ENCODE measurements around the gene COL7A1.
"Not testable (repeated sequence)": the region's sequence is repeated elsewhere in the genome, so short reads cannot be mapped to it uniquely, and the experiment has no call there.

The COL7A1 gene

GRCh38 chr3:48561045-48561736 is 33.9 kb downstream of the COL7A1 start:
- DNase-seq = no peak

DNA sequence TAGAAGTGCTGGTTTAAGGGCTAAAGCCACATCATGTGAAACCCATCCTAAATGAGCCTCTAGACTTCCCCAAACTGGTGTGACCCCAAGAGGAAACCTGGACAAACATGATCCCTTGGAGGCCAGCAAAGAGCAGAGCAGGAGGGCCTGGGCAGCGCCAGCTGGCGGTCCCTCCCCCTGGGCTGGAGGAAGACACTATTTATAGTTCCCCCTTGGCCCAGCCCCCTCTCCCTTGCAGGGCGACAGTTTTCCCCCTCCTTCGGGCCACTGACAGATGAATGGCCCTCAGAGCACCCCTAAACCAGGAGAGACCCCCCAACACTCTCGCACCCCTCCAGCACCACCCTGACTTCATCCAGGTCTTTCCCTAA is 34.5 kb downstream of the COL7A1 start:
- no peak for DNase-seq

DNA sequence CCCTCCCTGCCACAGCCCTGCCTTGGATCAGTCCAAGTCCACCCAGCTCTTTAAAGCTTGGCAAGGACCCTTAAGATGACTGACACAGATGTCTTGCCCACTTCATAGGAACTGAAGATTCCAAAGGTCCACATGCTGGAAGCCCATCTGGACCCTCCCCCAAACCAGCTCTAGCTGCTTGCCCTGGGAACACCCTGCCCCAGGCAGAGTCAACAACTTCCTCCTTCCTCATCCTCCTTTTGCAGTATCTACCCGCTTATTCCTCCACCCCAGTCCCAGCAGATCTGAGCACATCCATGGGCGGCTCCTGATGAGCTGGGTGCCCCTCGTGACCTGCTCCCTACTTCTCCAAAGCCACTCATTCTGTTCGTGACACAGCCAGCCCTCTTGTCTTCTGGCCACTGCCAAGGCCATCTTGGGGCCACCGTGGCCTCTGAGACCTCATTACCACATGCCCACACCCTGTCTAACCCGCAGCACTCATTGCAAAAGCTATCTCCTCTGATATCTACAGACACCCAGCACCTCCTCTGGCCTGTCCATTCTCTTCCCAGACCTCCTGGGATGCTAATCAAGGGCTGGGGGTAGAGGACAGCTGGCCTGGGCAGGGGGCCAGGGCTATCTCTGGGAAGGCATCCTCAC is 36.5 kb downstream of the COL7A1 start:
- DNase-seq = no peak

DNA sequence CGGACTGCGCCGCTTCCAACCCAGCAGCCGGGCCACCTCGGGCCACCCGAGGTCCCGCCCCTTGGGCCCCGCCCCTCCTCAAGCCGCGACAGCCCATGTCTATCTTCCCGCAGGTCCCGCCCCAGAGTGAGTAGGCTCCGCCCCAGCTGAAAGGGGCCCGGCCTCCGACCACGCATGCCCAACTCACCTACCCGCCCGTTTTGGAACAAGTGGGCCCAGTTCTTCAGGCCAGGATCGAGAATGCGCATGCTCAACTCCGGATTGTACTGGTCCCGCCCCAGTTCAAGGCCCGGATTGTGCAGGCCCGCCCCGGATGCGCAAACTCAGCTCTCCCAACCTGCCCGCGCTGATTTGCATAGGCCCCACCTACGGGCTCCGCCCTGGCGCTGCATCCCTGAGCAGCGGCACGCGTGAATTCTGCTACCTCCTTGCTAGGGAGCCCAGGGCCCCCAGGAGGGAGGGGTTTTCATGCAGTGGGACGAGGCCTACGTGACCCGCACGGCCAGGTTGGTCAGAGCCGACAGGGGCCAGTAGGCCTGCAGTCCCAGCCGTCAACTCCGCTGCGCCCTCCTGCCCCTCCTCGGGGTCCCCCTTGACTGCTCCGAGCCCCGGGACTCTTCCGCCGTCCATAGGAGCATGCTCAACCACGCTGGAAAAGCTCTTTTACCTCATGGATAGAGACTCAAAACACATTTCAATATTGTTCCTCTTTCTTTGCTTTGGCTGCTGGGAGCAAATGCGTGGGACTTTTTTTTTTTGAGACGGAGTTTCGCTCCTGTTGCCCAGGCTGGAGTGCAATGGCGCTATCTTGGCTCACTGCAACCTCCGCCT is 38.1 kb downstream of the COL7A1 start, which contains the start of gene PFKFB4:
PFKFB4 (minus strand) TSS at position 8 of the 831 bp plus-strand sequence. CDS start 26 bp downstream, outside the sequence.
- peak; percentile 100 for DNase-seq

DNA sequence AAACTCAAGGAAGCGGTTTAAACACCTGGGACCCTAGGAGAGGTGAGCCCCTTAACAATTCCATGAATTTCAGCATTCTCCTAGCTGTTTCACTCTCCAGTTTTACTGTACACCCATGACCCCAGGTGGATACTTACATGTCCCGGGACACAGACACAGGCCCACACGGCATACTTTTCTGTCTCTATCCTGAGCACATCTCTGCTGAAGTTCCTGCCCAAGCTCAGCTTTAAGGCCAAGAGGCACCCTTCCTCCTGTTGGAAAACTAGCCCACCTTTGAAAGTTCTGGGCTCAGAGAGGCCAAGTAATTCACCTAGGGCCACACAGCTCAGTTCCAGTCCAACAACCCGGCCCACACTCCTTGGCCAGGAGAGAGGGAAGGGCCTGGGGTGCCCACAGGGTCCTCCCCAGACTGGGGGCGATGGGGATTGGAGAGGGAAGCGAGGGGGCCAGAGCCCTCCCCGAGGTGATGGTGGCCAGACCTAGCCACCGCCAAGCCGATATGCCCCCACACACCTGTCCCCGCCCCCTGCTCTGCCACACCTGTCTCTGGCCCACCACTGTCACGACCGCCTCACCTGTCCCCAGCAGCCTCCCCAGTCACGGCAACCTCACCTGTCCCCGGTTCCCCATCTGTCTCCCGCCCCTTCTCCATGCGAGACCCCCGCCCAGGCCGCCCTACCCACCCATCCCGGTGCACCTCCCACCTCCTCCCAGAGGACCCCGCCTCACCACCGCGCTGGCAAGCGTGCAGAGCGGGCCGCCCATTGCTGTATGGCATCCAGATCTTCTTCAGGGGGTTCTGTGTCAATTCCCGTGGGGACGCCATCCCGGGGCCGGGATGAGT is 39.0 kb downstream of the COL7A1 start:
- no peak for DNase-seq

- no peak for DNase-seq
Measured at GRCh38 chr3:48555231-48555948, 39.7 kb downstream of the COL7A1 start.

GRCh38 chr3:48553886-48554845 is 41.0 kb downstream of the COL7A1 start:
- DNase-seq = no peak

DNA sequence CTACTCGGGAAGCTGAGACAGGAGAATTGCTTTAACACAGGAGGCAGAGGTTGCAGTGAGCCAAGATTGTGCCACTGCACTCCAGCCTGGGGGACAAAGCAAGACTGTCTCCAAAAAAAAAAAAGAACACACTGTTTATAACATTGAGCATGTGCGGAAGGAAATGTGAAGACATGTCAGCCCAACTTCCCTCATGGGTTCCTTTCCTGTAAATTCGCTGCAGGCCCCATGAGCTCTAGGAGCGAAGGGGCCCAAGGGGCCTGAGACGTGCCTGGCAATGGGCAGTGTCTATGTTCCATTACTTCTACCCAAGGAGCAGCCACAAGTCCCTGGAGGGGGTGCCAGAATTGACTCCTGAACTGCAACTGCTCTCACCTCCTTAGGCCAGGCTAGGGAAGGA is 41.8 kb downstream of the COL7A1 start:
- DNase-seq = no peak

DNA sequence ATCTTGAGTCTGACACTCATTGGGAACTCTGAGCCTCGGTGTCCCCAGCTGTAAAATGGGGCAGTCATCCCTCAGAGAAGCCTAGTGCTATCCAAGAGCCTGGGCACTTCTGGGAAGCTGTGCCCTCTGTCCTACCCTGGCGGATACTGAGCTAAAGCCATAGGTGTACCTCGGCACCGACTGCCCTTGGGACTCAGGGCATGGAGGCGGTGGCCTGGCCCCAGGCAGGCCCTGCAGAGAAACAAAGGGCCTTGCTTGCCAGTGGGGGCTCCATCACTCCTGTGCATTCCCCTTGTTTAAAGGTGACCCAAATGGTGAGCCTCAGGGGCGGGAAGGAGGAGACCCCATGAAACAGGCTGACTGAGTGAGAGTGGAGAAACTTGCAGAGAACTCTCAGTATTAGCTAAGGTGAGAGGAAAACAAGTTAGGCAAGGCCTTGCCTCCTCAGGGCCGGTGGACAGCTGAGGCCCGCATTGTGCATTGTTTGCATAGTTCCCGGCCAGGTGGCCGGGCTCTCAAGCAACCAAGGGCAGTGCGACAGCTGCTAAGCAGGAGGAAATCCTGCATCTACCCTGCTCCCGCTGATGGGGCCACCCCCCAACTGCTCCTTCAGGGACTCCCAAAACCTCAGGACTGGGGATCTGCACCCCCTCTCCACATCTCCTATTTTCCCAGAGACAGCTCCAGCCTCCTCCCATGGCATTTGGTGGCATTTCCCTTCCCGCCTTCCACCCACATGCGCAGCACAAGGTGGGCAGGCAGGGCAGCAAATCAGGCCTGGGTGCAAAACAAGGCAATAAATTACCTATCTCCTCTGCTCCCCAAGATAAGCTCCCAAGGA is 42.8 kb downstream of the COL7A1 start:
- DNase-seq = no peak

DNA sequence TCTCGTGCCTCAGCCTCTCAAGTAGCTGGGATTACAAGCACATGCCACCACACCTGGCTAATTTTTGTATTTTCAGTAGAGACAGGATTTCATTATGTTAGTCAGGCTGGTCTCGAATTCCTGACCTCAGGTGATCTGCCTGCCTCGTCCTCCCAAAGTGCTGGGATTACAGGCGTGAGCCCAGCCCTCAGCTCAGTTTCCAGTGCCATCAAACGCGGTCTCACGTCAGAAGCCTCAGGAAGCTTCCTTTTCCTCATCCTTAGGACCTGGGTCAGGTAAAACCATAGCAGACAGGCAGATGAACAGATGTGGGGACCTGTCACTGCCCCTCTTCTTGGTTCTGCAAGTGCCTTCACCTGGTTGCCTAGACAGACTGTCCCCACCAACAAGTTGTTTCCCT is 43.5 kb downstream of the COL7A1 start:
- DNase-seq = not testable (repeated sequence)

DNA sequence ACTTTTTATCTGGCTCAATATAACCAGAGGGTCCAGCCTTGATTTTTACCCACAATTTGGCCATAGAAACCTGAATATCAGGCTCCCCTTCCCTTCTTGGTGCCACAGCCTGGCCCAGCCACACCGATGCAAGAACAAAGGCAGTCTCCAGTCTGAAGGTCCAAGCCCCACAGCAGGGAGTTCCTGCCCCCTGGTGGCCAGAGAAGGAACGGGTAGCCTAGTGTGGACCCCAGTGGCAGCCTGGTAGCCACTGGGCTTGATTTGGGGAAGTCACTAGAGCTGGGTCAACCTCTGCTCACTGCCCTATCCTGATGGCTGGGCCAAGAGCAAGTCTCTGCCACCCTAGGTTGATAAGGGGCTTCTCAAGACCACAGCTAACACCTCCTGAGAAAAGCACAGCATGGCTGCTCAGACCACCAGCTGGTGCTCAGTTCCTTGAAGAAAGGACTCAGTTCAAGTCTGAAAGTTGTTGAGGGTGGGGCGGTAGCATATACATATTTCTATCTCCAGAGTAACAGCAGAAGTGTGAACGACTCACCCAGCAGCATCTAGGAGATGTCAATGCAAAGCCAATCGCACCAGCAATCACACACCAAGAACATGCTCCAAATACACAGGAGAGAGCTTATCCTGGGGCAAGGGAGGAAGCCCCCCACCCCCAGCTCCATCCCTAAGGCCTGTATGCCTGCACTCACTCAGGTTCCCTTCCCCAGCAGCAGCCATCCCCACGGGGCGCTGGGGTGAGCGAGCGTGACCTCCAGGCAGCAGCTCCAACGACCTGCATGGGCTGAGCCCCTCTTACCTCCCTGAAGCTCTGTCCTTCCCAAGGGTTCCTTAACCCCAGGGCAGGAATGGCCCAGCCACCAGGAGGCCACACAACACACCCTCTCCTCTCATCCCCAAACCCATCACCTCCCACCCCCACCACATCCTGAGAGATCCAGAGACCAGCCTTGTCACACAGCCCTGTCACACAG is 46.1 kb downstream of the COL7A1 start:
- peak; percentile 88 for DNase-seq

- no peak for DNase-seq
Measured at GRCh38 chr3:48548126-48548525, 47.0 kb downstream of the COL7A1 start.

GRCh38 chr3:48546203-48546829 is 48.8 kb downstream of the COL7A1 start:
- DNase-seq = no peak

GRCh38 chr3:48544141-48544540 is 51.0 kb downstream of the COL7A1 start:
- no peak for DNase-seq

GRCh38 chr3:48543271-48543866 is 51.8 kb downstream of the COL7A1 start:
- DNase-seq = no peak

- no peak for DNase-seq
Measured at GRCh38 chr3:48538451-48538850, 56.7 kb downstream of the COL7A1 start.

GRCh38 chr3:48536785-48537184 is 58.3 kb downstream of the COL7A1 start:
- no peak for DNase-seq

DNA sequence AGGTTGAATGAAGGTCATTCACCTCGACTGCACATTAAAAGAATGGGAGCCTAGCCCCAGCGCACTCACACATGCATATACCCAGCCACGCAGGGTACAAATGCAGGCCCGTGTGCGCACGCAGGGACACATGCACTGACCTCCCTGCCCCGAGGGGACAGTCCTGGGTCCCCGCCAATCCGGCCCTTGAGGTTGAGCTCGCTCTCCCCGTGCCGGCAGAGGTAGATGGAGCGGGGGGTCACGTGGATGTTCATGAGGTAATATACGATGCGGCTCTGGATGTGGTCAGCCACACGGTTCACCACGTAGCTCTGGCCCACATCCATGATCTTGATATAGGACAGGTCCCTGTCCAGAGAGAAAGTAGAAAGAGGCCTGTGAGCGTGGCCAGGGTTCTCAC is 59.0 kb downstream of the COL7A1 start:
- DNase-seq = no peak

All from activated CD4-positive, alpha-beta T cell treated with anti-CD3 and anti-CD28 coated beads, Interleukin-10, Interleukin-2, amounts not matched to agents 100 ng/mL and 50 ng/mL, durations not matched to agents 16 hours and 8 hours (primary cell).